ENCODE results near the gene ANO4.
"Not testable (repeated sequence)": the region's sequence is repeated elsewhere in the genome, so short reads cannot be mapped to it uniquely, and the experiment has no call there.

The ANO4 gene

GRCh38 chr12:101110866-101111265, 316.3 kb downstream of the ANO4 start:
- DNase-seq = no peak

- DNase-seq = no peak
Observed at GRCh38 chr12:101111441-101111840, 316.9 kb downstream of the ANO4 start.

GRCh38 chr12:101115326-101115725, 320.8 kb downstream of the ANO4 start:
- DNase-seq = no peak

- no peak for DNase-seq
Observed at GRCh38 chr12:101116911-101117310, 322.3 kb downstream of the ANO4 start.

- no peak for DNase-seq
Observed at GRCh38 chr12:101117842-101118241, 323.3 kb downstream of the ANO4 start.

GRCh38 chr12:101127521-101128219, 333.1 kb downstream of the ANO4 start:
- DNase-seq = no peak

- not testable (repeated sequence) for DNase-seq
Observed at GRCh38 chr12:101145777-101146431, 351.3 kb downstream of the ANO4 start.

- DNase-seq = no peak
Observed at GRCh38 chr12:101165319-101165718, 370.7 kb downstream of the ANO4 start.

GRCh38 chr12:101166866-101167265, 372.3 kb downstream of the ANO4 start:
- no peak for DNase-seq

- no peak for DNase-seq
Observed at GRCh38 chr12:101168001-101168400, 373.4 kb downstream of the ANO4 start.

GRCh38 chr12:101172316-101172715, 377.7 kb downstream of the ANO4 start:
- no peak for DNase-seq

- DNase-seq = no peak
Observed at GRCh38 chr12:101173197-101173749, 378.7 kb downstream of the ANO4 start.

GRCh38 chr12:101174541-101174940, 380.0 kb downstream of the ANO4 start:
- no peak for DNase-seq

Data from NCI-H1105 (cell line).